K562 (cell line): ENCODE data around the gene MEX3D. TPM values are rescaled to one million over a fixed set of nuclear protein-coding genes. Genes with fewer than 3 reads are reported as not detected.

Source experiments
- ATAC-seq: fragments of 200-7000 bp; cut with Tn5 transposase; 3 replicates; pipeline ENCODE4 v1.9.1; 2020; ENCODE audit warnings: moderate library complexity
- BruUV-seq: library from RNA; stranded (reverse); fragments of 400-500 nt; replicated peaks from 2 replicates; lab custom pipeline; 2021; lab: Mats Ljungman, UMichigan
- CTCF ChIA-PET: fragments of 300-600 bp; formaldehyde crosslinking; extraction: SDS; loops from one replicate; lab custom pipeline; 2021; ENCODE audit warnings: low intra/inter-chr PET ratio; lab: Yijun Ruan, JAX
- POLR2A ChIA-PET: fragments of 300-600, 350-650 bp; sonication (Branson Sonifier 250); formaldehyde crosslinking; extraction: SDS; loops from one replicate; lab custom pipeline; 2021; ENCODE audit warnings: antibody characterized with exemption, inconsistent platforms; lab: Yijun Ruan, JAX
- DNase-seq, 4 experiments: peaks; one replicate each; pipeline versions ENCODE4 v3.0.0 to v3.0.0-alpha.2; 2011 to 2018; ENCODE audit warnings: low spot score in 3 of 4, mixed read lengths in 3 of 4; ENCODE audit errors: extremely low read depth in 1 of 4
- FAIRE-seq: peaks from 2 replicates; lab custom pipeline; 2011; peaks lifted over from hg19 to GRCh38; lab: Jason Lieb, UNC
- H2AFZ ChIP-seq: 2 replicates; pipeline ENCODE4 v1.6.0; 2011; ENCODE audit warnings: low read depth, low read length, control low read depth, inconsistent platforms
- H3K27ac ChIP-seq: fragments of 200-600 bp; 3 replicates; pipeline ENCODE4 v1.8.0; 2011; ENCODE audit warnings: low read depth, mild to moderate bottlenecking, control low read depth, inconsistent platforms, low read length, moderate library complexity, mixed read lengths; ENCODE audit errors: extremely low read depth
- H3K27me3 ChIP-seq, 2 experiments: fragments of 300-600 bp in 1 of 2; 2 replicates in 1 of 2; 3 replicates in 1 of 2; pipeline versions ENCODE4 v1.6.0 to v1.8.0; 2011; ENCODE audit warnings: inconsistent platforms in 2 of 2, low read length in 2 of 2, mild to moderate bottlenecking in 1 of 2, mixed read lengths in 1 of 2, moderate library complexity in 1 of 2; ENCODE audit not compliant: control insufficient read depth in 2 of 2, insufficient read depth in 2 of 2
- H3K36me3 ChIP-seq: fragments of 300-600 bp; 3 replicates; pipeline ENCODE4 v1.8.0; 2011; ENCODE audit warnings: mild to moderate bottlenecking, low read length, inconsistent platforms; ENCODE audit not compliant: control insufficient read depth, insufficient read depth
- H3K4me1 ChIP-seq, 2 experiments: fragments of 200-600 bp in 1 of 2; replicated peaks in 1 of 2; 2 replicates in 1 of 2; 3 replicates in 1 of 2; pipeline versions ENCODE4 v1.5.1 to v1.8.0; 2011; ENCODE audit warnings: inconsistent platforms in 2 of 2, low read length in 2 of 2, mild to moderate bottlenecking in 1 of 2, mixed read lengths in 1 of 2, moderate library complexity in 1 of 2; ENCODE audit not compliant: control insufficient read depth in 2 of 2, insufficient read depth in 2 of 2
- H3K4me2 ChIP-seq: 2 replicates; pipeline ENCODE4 v1.6.1; 2011; ENCODE audit warnings: low read length, control low read depth, inconsistent platforms, mixed read lengths; ENCODE audit not compliant: insufficient read depth
- H3K4me3 ChIP-seq: fragments of 200-600 bp; sonication (generic), shearing (Covaris generic); 2 replicates; pipeline ENCODE4 v1.5.1; 2016; ENCODE audit warnings: control low read depth, inconsistent platforms
- H3K79me2 ChIP-seq: fragments of 200-600 bp; 3 replicates; pipeline ENCODE4 v1.8.0; 2011; ENCODE audit warnings: low read length, inconsistent platforms; ENCODE audit not compliant: control insufficient read depth, insufficient read depth
- H3K9ac ChIP-seq, 2 experiments: 2 replicates each; pipeline versions ENCODE4 v1.6.0 to v1.6.1; 2011; ENCODE audit warnings: low read depth in 2 of 2, low read length in 2 of 2, control low read depth in 1 of 2, inconsistent platforms in 1 of 2, mild to moderate bottlenecking in 1 of 2, mixed read lengths in 1 of 2; ENCODE audit not compliant: insufficient read depth in 1 of 2
- H3K9me1 ChIP-seq: one replicate; pipeline ENCODE4 v1.6.0; 2011; ENCODE audit warnings: inconsistent platforms, mild to moderate bottlenecking, low read length, moderate library complexity; ENCODE audit not compliant: control insufficient read depth, insufficient read depth
- H3K9me3 ChIP-seq: replicated peaks from 2 replicates; pipeline ENCODE4 v1.5.1; 2011; ENCODE audit warnings: low read depth, low read length, inconsistent platforms; ENCODE audit not compliant: control insufficient read depth, insufficient read depth
- H4K20me1 ChIP-seq: replicated peaks from 2 replicates; pipeline ENCODE4 v1.6.1; 2011; ENCODE audit warnings: low read length, inconsistent platforms, mixed read lengths; ENCODE audit not compliant: control insufficient read depth, insufficient read depth
- E2F1 ChIP-seq: sonication (generic); formaldehyde crosslinking; IDR thresholded peaks from 2 replicates; pipeline ENCODE4 v1.8.1; 2023; ENCODE audit warnings: mild to moderate bottlenecking, missing genetic modification reagents, moderate library complexity
- HDAC3 ChIP-seq: fragments of 450-650 bp; IDR thresholded peaks from 2 replicates; pipeline ENCODE4 v1.6.1; 2018; ENCODE audit warnings: borderline replicate concordance, mild to moderate bottlenecking, moderate library complexity; ENCODE audit not compliant: partially characterized antibody
- L3MBTL2 ChIP-seq: fragments of 450-650 bp; IDR thresholded peaks from 2 replicates; pipeline ENCODE4 v1.6.1; 2016; ENCODE audit warnings: mild to moderate bottlenecking, moderate library complexity
- MEIS2 ChIP-seq: fragments of 450-650 bp; IDR thresholded peaks from 2 replicates; pipeline ENCODE4 v1.6.1; 2014; ENCODE audit warnings: mild to moderate bottlenecking; ENCODE audit not compliant: partially characterized antibody
- PKNOX1 ChIP-seq: fragments of 450-650 bp; IDR thresholded peaks from 2 replicates; pipeline ENCODE4 v1.6.1; 2016
- RBM39 ChIP-seq: fragments of 200-400 bp; formaldehyde crosslinking; optimal IDR thresholded peaks from 2 replicates; pipeline ENCODE3; 2018; ENCODE audit warnings: low read depth, low read length
- SMARCA4 ChIP-seq: fragments of 450-650 bp; IDR thresholded peaks from 2 replicates; pipeline ENCODE4 v1.6.1; 2016
- SP1 ChIP-seq: sonication (generic); formaldehyde crosslinking; IDR thresholded peaks from 2 replicates; pipeline ENCODE4 v1.8.1; 2022; ENCODE audit warnings: mild to moderate bottlenecking, missing genetic modification reagents
- STAT5B ChIP-seq: fragments of 250-450 bp; sonication (Bioruptor Pico); IDR thresholded peaks from 2 replicates; pipeline ENCODE4 v1.8.0; 2021; ENCODE audit warnings: mild to moderate bottlenecking, inconsistent platforms
- TAF1 ChIP-seq: IDR thresholded peaks from 2 replicates; pipeline ENCODE4 v1.6.1; 2011; ENCODE audit warnings: mild to moderate bottlenecking, low read length, moderate library complexity; ENCODE audit not compliant: insufficient read depth, control insufficient read depth, severe bottlenecking; ENCODE audit errors: extremely low read depth
- TCFL5 ChIP-seq: fragments of 250-450 bp; sonication (Bioruptor Pico); conservative IDR thresholded peaks from 2 replicates; pipeline ENCODE4 v1.6.1; 2021; ENCODE audit warnings: mild to moderate bottlenecking, moderate library complexity, matching md5 sums
- YY1 ChIP-seq, 3 experiments: IDR thresholded peaks; 2 replicates each; pipeline ENCODE4 v1.6.1; 2011; ENCODE audit warnings: low read length in 2 of 3, mild to moderate bottlenecking in 2 of 3, moderate library complexity in 2 of 3, borderline replicate concordance in 1 of 3, control low read depth in 1 of 3, low read depth in 1 of 3; ENCODE audit not compliant: insufficient read depth in 3 of 3, insufficient replicate concordance in 2 of 3, control insufficient read depth in 1 of 3, insufficient read length in 1 of 3; ENCODE audit errors: extremely low read depth in 1 of 3
- ZFP36 ChIP-seq: fragments of 150-350 bp; IDR thresholded peaks from 2 replicates; pipeline ENCODE4 v1.6.1; 2018; ENCODE audit warnings: low read length, low read depth; ENCODE audit not compliant: partially characterized antibody
- ZNF311 ChIP-seq: fragments of 250-450 bp; sonication (Bioruptor Pico); IDR thresholded peaks from 2 replicates; pipeline ENCODE4 v1.4.0; 2020; ENCODE audit warnings: mild to moderate bottlenecking, moderate library complexity
- ZNF395 ChIP-seq: fragments of 200-800 bp; sonication (Bioruptor generic); IDR thresholded peaks from 2 replicates; pipeline ENCODE4 v1.6.1; 2017; ENCODE audit warnings: missing genetic modification characterization, missing compliant biosample characterization
- WGBS: fragments of 100-300 bp; shearing (Covaris generic); methylation state at CpG from one replicate; pipeline ENCODE4 v1.1.6; 2016; ENCODE audit warnings: low coverage, mixed read lengths; ENCODE audit not compliant: insufficient coverage; ENCODE audit errors: missing lambda C conversion rate; 5-methylcytosine and 5-hydroxymethylcytosine counted together
- in situ Hi-C: fragments of 300-500 bp; cut with MboI; formaldehyde crosslinking; loops from 4 replicates; pipeline ENCODE4 v1.15.0; 2018; ENCODE audit warnings: inconsistent platforms, mixed read lengths
- intact Hi-C: fragments of 100-400 bp; cut with micrococcal nuclease; formaldehyde crosslinking; loops from 2 replicates; pipeline ENCODE4 v1.14.2; 2022
- polyA plus RNA-seq, 8 experiments: library from polyadenylated mRNA; depleted of rRNA in 4 of 8; stranded (reverse) in 5 of 8; unstranded in 3 of 8; fragments of >200 nt; fragmentation: Nextera tagmentation in 2 of 8; fragmentation: Illumina TruSeq in 1 of 8; extraction: Ambion mirVana in 2 of 8; extraction: Trizol in 1 of 8; gene quantifications; 2 replicates each; pipeline versions ENCODE4 v1.2.1 to v1.2.3, GENCODE V29; 2011 to 2014; ENCODE audit warnings: inconsistent platforms in 1 of 8, missing spikeins in 1 of 8
- total RNA-seq, 7 experiments: library from RNA; depleted of rRNA in 6 of 7; stranded (reverse); fragments of >200 nt in 6 of 7; fragmentation: Illumina TruSeq in 2 of 7; extraction: Trizol in 2 of 7; gene quantifications; 2 replicates each; pipeline versions ENCODE4 v1.2.1 to v1.2.3, GENCODE V29; 2011 to 2021; ENCODE audit warnings: low replicate concordance in 1 of 7
- TF ChIP-seq, protein P1 (sequence below): sonication (generic); formaldehyde crosslinking; IDR thresholded peaks from 2 replicates; pipeline ENCODE4 v1.5.0; 2020; ENCODE audit warnings: missing genetic modification reagents

Gene MEX3D
- total and polyA plus RNA-seq, 9 of the 15 experiments (the other 6 are each of a cell fraction or from before 2014, with no cell fraction given): 1.7 to 39.3 (median 5.7) TPM

- Histone ChIP-seq H3K27ac (peak within 1 kb of the TSS; percentile 95), H3K4me3 (peak within 1 kb of the TSS; percentile 92), H4K20me1 (0 out of 2 replicates have a peak, but pooled peaks cover 8% of the 10 kb centered on the region), H2AFZ (peak within 1 kb of the TSS; percentile 90), H3K9me3 (no peaks in the 10 kb centered on the region), H3K4me2 (peak within 1 kb of the TSS; percentile 98), H3K79me2 (peaks cover 47% of the 10 kb centered on the region), H3K9me1 (no peaks in the 10 kb centered on the region), H3K9ac (peak within 1 kb of the TSS; percentile 100), H3K27me3 (no peaks in the 10 kb centered on the region), H3K36me3 (peaks cover 55% of the 10 kb centered on the region; the same call in 2 of the 3 replicates), H3K4me1 (peaks cover 15 to 40% of the 10 kb centered on the region in 2 experiments)
- no TSS peak for BruUV-seq
- DNase-seq: peak; percentile 91 to 99 (median 98)
- intact Hi-C loops (no loop called here), in situ Hi-C loops (no loop called here)
- 3% methylated on average over 28 of the region's 68 CpGs for WGBS
- ChIA-PET POLR2A (interaction anchor here (1.0 to 6.6 kb wide), 5 partner anchors 8 to 59 kb away, joined by 3 to 40 read pairs (median 5); partner anchors contain the start of genes TCF3 and UQCR11), CTCF (interaction anchor here (0.7 kb wide), 2 partner anchors 57 to 80 kb away, joined by 3 to 4 read pairs; no protein-coding TSS in a partner anchor)
- no peak for FAIRE-seq
- peak; percentile 80 for ATAC-seq
- no peak for TF ChIP-seq TCFL5 (CRISPR knock-in tag)
- TF ChIP-seq YY1 (IDR thresholded peaks at IDR 0.05; ENCODE audit: borderline replicate concordance in 1 of 3, control insufficient read depth in 1 of 3, extremely low read depth in 1 of 3, insufficient read depth in 3 of 3, insufficient read length in 1 of 3, insufficient replicate concordance in 2 of 3, low read depth in 1 of 3, low read length in 2 of 3): peak in 2 of 3 experiments; percentile 2 to 42
- TF ChIP-seq TAF1: peak; percentile 22
- no peak for TF ChIP-seq E2F1 (CRISPR knock-in tag)
- TF ChIP-seq HDAC3: no peak
- TF ChIP-seq L3MBTL2: peak; percentile 40
- TF ChIP-seq STAT5B (CRISPR knock-in tag): no peak
- TF ChIP-seq RBM39: no peak
- TF ChIP-seq SMARCA4: no peak
- no peak for TF ChIP-seq ZFP36
- TF ChIP-seq ZNF311 (CRISPR knock-in tag): no peak
- TF ChIP-seq PKNOX1: peak; percentile 81
- TF ChIP-seq SP1 (CRISPR knock-in tag): peak; percentile 81
- TF ChIP-seq, protein P1, sequence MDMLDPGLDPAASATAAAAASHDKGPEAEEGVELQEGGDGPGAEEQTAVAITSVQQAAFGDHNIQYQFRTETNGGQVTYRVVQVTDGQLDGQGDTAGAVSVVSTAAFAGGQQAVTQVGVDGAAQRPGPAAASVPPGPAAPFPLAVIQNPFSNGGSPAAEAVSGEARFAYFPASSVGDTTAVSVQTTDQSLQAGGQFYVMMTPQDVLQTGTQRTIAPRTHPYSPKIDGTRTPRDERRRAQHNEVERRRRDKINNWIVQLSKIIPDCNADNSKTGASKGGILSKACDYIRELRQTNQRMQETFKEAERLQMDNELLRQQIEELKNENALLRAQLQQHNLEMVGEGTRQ (CRISPR knock-in tag): no peak
- 0 out of 2 replicates have a peak, but pooled peaks have one; percentile 11 for TF ChIP-seq ZNF395 (CRISPR knock-in tag)
- peak; percentile 71 for TF ChIP-seq MEIS2
Measured at GRCh38 chr19:1592755-1593500, 24.8 kb upstream of the MEX3D start, which contains the start of gene MBD3. Gene MBD3, minus strand, starts transcription at chr19:1592865. Its CDS starts 234 bp downstream, at chr19:1592631.
